Activated naive CD4-positive, alpha-beta T cell treated with anti-CD3 and anti-CD28 coated beads for 36 hours (primary cell): ENCODE results near the gene TTC39C. TPM values are rescaled to one million over a fixed set of nuclear protein-coding genes. Genes with fewer than 3 reads are reported as not detected.
A peak's percentile ranks its signal among the peaks of the same experiment; 100 is the strongest.
"Not testable (repeated sequence)": the region's sequence is repeated elsewhere in the genome, so short reads cannot be mapped to it uniquely, and the experiment has no call there.

Source experiments
- CTCF ChIA-PET: fragments of 350-600 bp; sonication (Branson Sonifier 250); formaldehyde crosslinking; loops from one replicate; lab custom pipeline; 2021; ENCODE audit warnings: antibody characterized with exemption; lab: Charles Lee
- DNase-seq: peaks from one replicate; pipeline ENCODE4 v3.0.0-alpha.2; 2020
- H3K27ac Mint-ChIP-seq: one replicate; pipeline ENCODE4 v1.8.0; 2021; ENCODE audit warnings: mild to moderate bottlenecking, mixed read lengths
- H3K27me3 Mint-ChIP-seq: one replicate; pipeline ENCODE4 v1.8.0; 2021; ENCODE audit warnings: low read depth, mixed read lengths
- H3K36me3 Mint-ChIP-seq: one replicate; pipeline ENCODE4 v1.8.0; 2021; ENCODE audit warnings: low read depth, mixed read lengths
- H3K4me1 Mint-ChIP-seq: one replicate; pipeline ENCODE4 v1.8.0; 2021; ENCODE audit warnings: low read depth, mixed read lengths
- H3K4me3 Mint-ChIP-seq: one replicate; pipeline ENCODE4 v1.8.0; 2021; ENCODE audit warnings: mild to moderate bottlenecking, moderate library complexity, mixed read lengths
- H3K9me3 Mint-ChIP-seq: one replicate; pipeline ENCODE4 v1.8.0; 2021; ENCODE audit warnings: mixed read lengths
- intact Hi-C: fragments of 100-400 bp; cut with micrococcal nuclease; formaldehyde crosslinking; loops from one replicate; pipeline ENCODE4 v1.15.1; 2023
- total RNA-seq, 2 experiments: library from RNA; stranded (reverse); gene quantifications; one replicate each; pipeline ENCODE4 v1.2.3, GENCODE V29; 2021

Gene TTC39C
- total RNA-seq, 2 experiments from 2014 or later: 39.9 to 44.2 TPM

DNA sequence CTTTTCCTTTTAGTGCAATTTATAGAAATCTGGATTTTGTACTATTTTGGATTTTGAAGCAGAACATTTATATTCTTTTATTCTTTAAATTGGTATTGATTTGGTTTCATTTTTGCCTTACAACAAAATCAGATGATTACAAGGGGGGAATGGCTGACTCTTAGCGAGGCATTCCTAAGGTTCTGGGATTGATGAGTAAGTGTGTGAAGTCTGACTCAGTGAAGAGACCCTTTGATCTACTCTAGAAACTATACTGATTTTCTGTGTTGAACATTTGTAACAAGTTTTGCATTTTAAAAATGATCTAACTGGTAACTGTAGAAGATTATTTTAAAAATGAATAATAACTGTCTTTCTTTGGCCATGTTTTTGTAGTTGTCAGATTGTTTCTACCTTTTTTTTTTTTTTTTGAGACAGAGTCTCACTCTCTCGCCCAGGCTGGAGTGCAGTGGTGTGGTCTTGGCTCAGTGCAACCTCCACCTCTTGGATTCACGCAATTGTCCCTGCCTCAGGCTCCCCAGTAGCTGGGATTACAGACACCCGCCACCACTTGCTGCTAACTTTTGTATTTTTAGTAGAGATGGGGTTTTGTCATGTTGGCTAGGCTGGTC, 48.7 kb downstream of the TTC39C start:
- peaks cover 53% of the 10 kb centered on the region for H3K4me1 Mint-ChIP-seq

DNA sequence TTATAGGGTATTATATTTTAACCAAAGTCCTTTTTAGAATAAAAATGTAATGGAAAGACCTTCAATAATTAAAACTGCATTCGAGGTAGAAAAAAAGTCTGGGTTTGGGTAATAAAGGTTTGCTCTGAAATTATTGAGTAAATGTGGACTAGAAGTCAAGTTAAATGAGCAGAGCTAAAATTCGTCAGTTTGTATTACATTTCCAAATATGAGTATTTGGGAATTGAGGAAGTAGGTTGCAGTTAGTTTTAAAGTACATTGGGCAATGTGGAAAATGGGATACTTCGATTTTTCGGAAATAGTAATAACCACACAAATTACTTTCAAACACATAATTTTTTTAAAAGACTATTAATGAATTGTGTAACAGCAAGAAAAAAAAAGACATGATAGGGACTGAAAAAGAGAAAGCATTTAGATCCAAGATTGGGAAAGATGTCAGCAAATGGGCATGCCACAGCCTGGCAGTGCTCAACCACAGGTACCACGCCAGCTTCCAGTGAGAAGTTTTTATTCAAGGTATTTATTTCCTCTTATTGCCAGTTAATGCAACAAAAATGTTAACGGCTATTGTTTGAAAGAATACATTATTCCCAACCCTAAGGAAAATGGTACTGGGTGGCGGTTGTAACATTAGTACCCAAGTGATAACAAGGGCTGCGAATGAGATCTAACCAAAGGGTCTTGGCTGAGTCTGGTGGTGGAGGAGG, 50.0 kb downstream of the TTC39C start:
- DNase-seq: no peak
- Mint-ChIP-seq H3K4me1 (peaks cover 58% of the 10 kb centered on the region), H3K27me3 (no peaks in the 10 kb centered on the region), H3K27ac (no peak overlapping the region), H3K4me3 (no peak overlapping the region), H3K36me3 (peaks cover 10% of the 10 kb centered on the region), H3K9me3 (no peaks in the 10 kb centered on the region)
- intact Hi-C loops: loop anchor here (5.0 kb wide), 1 partner anchor 303 kb away; no protein-coding TSS in a partner anchor
- CTCF ChIA-PET: no interaction called here

More for the DNA sequence above, 48.7 kb downstream of the TTC39C start:
- peak overlapping the region; percentile 7 for H3K27ac Mint-ChIP-seq
- peaks cover 10% of the 10 kb centered on the region for H3K36me3 Mint-ChIP-seq
- peak; percentile 47 for DNase-seq
- H3K4me3 Mint-ChIP-seq: no peak overlapping the region
- H3K27me3 Mint-ChIP-seq: no peaks in the 10 kb centered on the region
- no peaks in the 10 kb centered on the region for H3K9me3 Mint-ChIP-seq
- intact Hi-C loops: loop anchor here (1.0 to 5.0 kb wide), 5 partner anchors 8 to 304 kb away; no protein-coding TSS in a partner anchor
- CTCF ChIA-PET: no interaction called here

DNA sequence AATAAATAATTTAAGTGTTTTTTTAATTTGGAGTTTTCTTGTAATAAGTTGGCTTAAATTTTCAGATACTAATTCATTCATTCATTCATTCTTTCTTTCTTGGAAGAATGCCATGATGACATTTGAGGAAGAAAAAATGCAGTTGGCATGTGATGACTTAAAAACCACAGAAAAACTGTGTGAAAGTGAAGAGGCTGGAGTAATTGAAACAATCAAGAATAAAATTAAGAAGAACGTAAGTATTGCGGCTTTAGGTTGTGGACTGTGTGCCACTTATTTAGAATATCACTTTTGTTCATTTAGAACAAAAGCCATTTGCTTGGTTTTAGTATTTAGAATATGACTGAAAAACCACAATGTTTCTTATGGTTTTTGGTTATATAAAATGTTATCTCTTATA, 51.4 kb downstream of the TTC39C start:
- Mint-ChIP-seq H3K9me3 (no peaks in the 10 kb centered on the region), H3K27me3 (no peaks in the 10 kb centered on the region), H3K4me3 (no peak overlapping the region), H3K4me1 (peaks cover 55% of the 10 kb centered on the region), H3K36me3 (peaks cover 14% of the 10 kb centered on the region), H3K27ac (no peak overlapping the region)
- no peak for DNase-seq
- intact Hi-C loops: no loop called here
- CTCF ChIA-PET: no interaction called here

DNA sequence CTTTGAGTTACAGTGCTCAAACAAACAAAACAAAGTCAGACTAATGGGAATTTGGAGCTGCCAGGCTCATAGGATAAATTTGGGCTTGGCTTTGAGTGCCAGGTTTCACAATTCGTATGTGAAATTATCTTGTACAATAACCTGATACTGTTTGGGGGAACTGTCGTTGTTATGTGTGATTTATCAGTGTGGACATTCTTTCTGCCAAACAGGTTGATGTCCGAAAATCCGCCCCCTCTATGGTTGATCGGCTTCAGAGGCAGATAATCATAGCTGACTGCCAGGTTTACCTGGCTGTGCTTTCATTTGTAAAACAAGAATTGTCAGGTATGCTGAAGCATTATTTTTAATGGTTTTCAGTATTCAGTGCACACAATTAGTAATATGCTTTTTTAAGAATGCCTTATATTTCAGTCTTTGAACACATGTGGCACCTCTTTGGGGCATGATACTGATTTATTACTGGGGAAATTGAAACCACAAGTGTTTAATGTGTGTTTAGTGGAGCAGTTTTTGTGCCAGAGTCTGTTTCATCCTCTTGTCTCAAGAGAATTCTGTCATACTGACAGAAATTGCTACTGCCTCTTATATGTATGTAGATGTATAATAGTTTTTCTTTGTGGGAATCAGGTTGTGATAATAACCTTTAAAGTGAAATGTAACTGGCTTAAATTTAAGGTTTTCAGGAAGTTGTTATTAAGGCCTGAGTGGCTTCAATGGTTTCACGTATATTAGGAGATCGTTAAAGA, 54.6 kb downstream of the TTC39C start:
- Mint-ChIP-seq H3K9me3 (no peaks in the 10 kb centered on the region), H3K27ac (no peak overlapping the region), H3K4me1 (peaks cover 30% of the 10 kb centered on the region), H3K27me3 (no peaks in the 10 kb centered on the region), H3K4me3 (no peak overlapping the region), H3K36me3 (peaks cover 25% of the 10 kb centered on the region)
- no peak for DNase-seq
- CTCF ChIA-PET: interaction anchor here (2.3 kb wide), 1 partner anchor 7 kb away, joined by 11 read pairs; no protein-coding TSS in a partner anchor
- intact Hi-C loops: no loop called here

- no peak for DNase-seq
- no peaks in the 10 kb centered on the region for H3K27me3 Mint-ChIP-seq
- CTCF ChIA-PET: no interaction called here
- H3K36me3 Mint-ChIP-seq: peaks cover 34% of the 10 kb centered on the region
- no peak overlapping the region for H3K27ac Mint-ChIP-seq
- no peak overlapping the region for H3K4me3 Mint-ChIP-seq
- intact Hi-C loops: no loop called here
- peaks cover 2% of the 10 kb centered on the region for H3K9me3 Mint-ChIP-seq
- H3K4me1 Mint-ChIP-seq: peaks cover 25% of the 10 kb centered on the region
These were observed 56.5 kb downstream of the TTC39C start for GRCh38 chr18:24071029-24071428.

- no peak for DNase-seq
- Mint-ChIP-seq H3K27ac (no peak overlapping the region), H3K27me3 (no peaks in the 10 kb centered on the region), H3K4me3 (no peak overlapping the region), H3K9me3 (peaks cover 2% of the 10 kb centered on the region), H3K36me3 (peaks cover 28% of the 10 kb centered on the region), H3K4me1 (peaks cover 32% of the 10 kb centered on the region)
- CTCF ChIA-PET: interaction anchor here (0.6 to 1.3 kb wide), 2 partner anchors 9 to 381 kb away, joined by 4 read pairs; no protein-coding TSS in a partner anchor
- intact Hi-C loops: no loop called here
These were observed 57.2 kb downstream of the TTC39C start for GRCh38 chr18:24071779-24072178.

DNA sequence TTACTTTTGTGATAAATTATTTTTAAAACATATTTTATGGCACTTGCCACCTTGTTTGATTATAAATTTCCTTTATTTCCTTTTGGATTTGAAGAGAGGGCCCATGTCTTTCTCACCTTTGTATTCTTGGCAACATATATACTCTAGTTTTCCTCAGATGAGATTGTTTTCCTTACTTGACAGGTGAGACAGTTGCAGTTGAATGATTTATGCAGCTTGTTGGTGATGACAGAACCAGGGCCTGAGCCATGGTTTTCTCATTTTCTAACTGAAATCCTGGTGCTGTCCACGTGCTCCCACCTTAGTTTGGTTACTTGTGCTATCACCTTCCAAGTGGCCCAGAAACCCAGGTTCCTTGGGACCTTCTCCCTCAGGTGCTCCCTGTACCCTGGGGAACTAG, 58.2 kb downstream of the TTC39C start:
- intact Hi-C loops: no loop called here
- peaks cover 2% of the 10 kb centered on the region for H3K9me3 Mint-ChIP-seq
- peaks cover 26% of the 10 kb centered on the region for H3K36me3 Mint-ChIP-seq
- CTCF ChIA-PET: interaction anchor here (0.7 to 1.6 kb wide), 3 partner anchors 8 to 176 kb away, joined by 4 to 8 read pairs (median 5); no protein-coding TSS in a partner anchor
- no peaks in the 10 kb centered on the region for H3K27me3 Mint-ChIP-seq
- H3K4me3 Mint-ChIP-seq: no peak overlapping the region
- H3K4me1 Mint-ChIP-seq: peaks cover 39% of the 10 kb centered on the region
- H3K27ac Mint-ChIP-seq: no peak overlapping the region
- no peak for DNase-seq

- Mint-ChIP-seq H3K4me3 (no peak overlapping the region), H3K4me1 (peaks cover 32% of the 10 kb centered on the region), H3K9me3 (peaks cover 2% of the 10 kb centered on the region), H3K27me3 (no peaks in the 10 kb centered on the region), H3K27ac (no peak overlapping the region), H3K36me3 (peaks cover 30% of the 10 kb centered on the region)
- intact Hi-C loops: no loop called here
- no peak for DNase-seq
- CTCF ChIA-PET: interaction anchor here (1.6 kb wide), 1 partner anchor 18 kb away, joined by 5 read pairs; no protein-coding TSS in a partner anchor
These were observed 59.2 kb downstream of the TTC39C start for GRCh38 chr18:24073791-24074190.

GRCh38 chr18:24074757-24075156, 60.2 kb downstream of the TTC39C start:
- intact Hi-C loops, CTCF ChIA-PET, H3K27me3 Mint-ChIP-seq, DNase-seq, H3K4me3 Mint-ChIP-seq, H3K9me3 Mint-ChIP-seq, H3K27ac Mint-ChIP-seq: not testable (repeated sequence)
- Mint-ChIP-seq H3K36me3 (peaks cover 30% of the 10 kb centered on the region), H3K4me1 (peaks cover 25% of the 10 kb centered on the region)

DNA sequence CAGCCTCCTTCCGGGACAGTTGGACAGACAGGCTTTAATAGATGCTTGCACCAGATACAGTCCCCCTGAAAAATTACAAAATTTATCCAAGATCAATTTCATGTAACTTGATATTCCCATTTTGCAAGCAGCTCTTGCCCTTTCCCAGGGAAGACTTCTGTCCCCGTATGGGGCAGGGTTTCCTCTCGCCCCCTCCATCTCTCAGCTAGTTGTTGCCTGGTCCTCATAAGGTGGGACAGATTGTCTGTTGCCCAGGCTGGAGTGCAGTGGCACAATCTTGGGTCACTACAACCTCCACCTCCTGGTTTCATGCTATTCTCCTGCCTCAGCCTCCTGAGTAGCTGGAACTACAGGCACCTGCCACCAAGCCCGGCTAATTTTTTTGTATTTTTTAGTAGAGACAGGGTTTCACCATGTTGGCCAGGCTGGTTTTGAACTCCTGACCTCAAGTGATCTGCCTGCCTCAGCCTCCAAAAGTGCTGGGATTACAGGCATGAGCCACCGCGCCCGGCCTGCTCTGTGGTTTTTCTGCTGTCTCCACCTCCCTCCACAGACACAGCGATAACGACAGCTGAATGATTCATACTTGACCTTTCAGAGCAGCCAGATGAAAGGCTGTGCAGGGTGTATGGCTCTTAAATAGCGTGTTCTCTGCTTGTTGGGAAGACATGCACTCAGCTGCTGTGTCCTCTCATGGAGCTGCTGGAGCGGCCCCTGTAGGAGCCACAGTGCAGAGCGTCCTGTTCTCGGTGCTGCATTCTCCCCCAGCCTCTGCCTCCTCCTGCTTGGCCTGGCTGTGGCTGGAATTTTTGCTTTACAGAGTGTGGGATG, 61.4 kb downstream of the TTC39C start:
- Mint-ChIP-seq H3K4me1 (peaks cover 35% of the 10 kb centered on the region), H3K27me3 (no peaks in the 10 kb centered on the region), H3K9me3 (peaks cover 2% of the 10 kb centered on the region), H3K4me3 (no peak overlapping the region), H3K27ac (peak overlapping the region; percentile 82), H3K36me3 (peaks cover 25% of the 10 kb centered on the region)
- DNase-seq: peak; percentile 94
- intact Hi-C loops: loop anchor here (1.0 kb wide), 9 partner anchors 13 to 248 kb away; no protein-coding TSS in a partner anchor
- CTCF ChIA-PET: interaction anchor here (0.5 to 3.4 kb wide), 9 partner anchors 8 to 304 kb away, joined by 3 to 11 read pairs (median 3); no protein-coding TSS in a partner anchor

- no peak overlapping the region for H3K27ac Mint-ChIP-seq
- H3K9me3 Mint-ChIP-seq: peaks cover 2% of the 10 kb centered on the region
- intact Hi-C loops: loop anchor here (1.0 kb wide), 9 partner anchors 14 to 249 kb away; no protein-coding TSS in a partner anchor
- CTCF ChIA-PET: interaction anchor here (0.6 to 3.4 kb wide), 6 partner anchors 9 to 105 kb away, joined by 3 to 11 read pairs (median 3); no protein-coding TSS in a partner anchor
- no peaks in the 10 kb centered on the region for H3K27me3 Mint-ChIP-seq
- H3K4me1 Mint-ChIP-seq: peaks cover 38% of the 10 kb centered on the region
- no peak for DNase-seq
- peaks cover 25% of the 10 kb centered on the region for H3K36me3 Mint-ChIP-seq
- no peak overlapping the region for H3K4me3 Mint-ChIP-seq
These were observed 62.4 kb downstream of the TTC39C start for GRCh38 chr18:24076950-24077349.
